ENCODE data around the gene THSD4.

GRCh38 chr15:71669688-71670087 is 554.4 kb downstream of the THSD4 start:
- TF ChIP-seq RNF2 (IDR thresholded peaks at IDR 0.05; ENCODE audit: borderline replicate concordance, low read depth, low read length, missing control alignments, poor library complexity, severe bottlenecking), result no peak
- TF ChIP-seq HDAC6 (IDR thresholded peaks at IDR 0.05; ENCODE audit: low read depth, low read length), result no peak
- no peak for TF ChIP-seq POLR2A (IDR thresholded peaks at IDR 0.05; ENCODE audit: control extremely low read depth in 1 of 2, low read depth in 2 of 2, low read length in 2 of 2)
- no peak for TF ChIP-seq CBX5 (IDR thresholded peaks at IDR 0.05; ENCODE audit: low read depth, low read length)
- TF ChIP-seq, protein P1, sequence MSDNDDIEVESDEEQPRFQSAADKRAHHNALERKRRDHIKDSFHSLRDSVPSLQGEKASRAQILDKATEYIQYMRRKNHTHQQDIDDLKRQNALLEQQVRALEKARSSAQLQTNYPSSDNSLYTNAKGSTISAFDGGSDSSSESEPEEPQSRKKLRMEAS (IDR thresholded peaks at IDR 0.05), result no peak
- TF ChIP-seq CTCF (IDR thresholded peaks at IDR 0.05; ENCODE audit: control extremely low read depth in 1 of 3, insufficient read depth in 1 of 3, low read depth in 1 of 3, low read length in 3 of 3), result no peak
- TF ChIP-seq CREB1 (IDR thresholded peaks at IDR 0.05), result no peak
- no peak for TF ChIP-seq CEBPB (IDR thresholded peaks at IDR 0.05; ENCODE audit: low read depth, low read length)
- no peak for TF ChIP-seq PHF8 (conservative IDR thresholded peaks at IDR 0.05; ENCODE audit: low read depth, low read length)
- no peak for TF ChIP-seq HDAC2 (IDR thresholded peaks at IDR 0.05; ENCODE audit: borderline replicate concordance in 1 of 2, low read depth in 2 of 2, low read length in 2 of 2)
- no peak for TF ChIP-seq TEAD4 (IDR thresholded peaks at IDR 0.05; ENCODE audit: low read depth, low read length)
- no peak for TF ChIP-seq BCL11A (IDR thresholded peaks at IDR 0.05; ENCODE audit: low read depth in 2 of 2, low read length in 2 of 2)
- no peak for TF ChIP-seq CHD1 (IDR thresholded peaks at IDR 0.05; ENCODE audit: low read depth, low read length)
- TF ChIP-seq RAD21 (IDR thresholded peaks at IDR 0.05 in 1 of 2, conservative IDR thresholded peaks at IDR 0.05 in 1 of 2; ENCODE audit: low read depth in 2 of 2, low read length in 2 of 2), result no peak

Data from H1 (cell line).